Hematopoietic multipotent progenitor cell treated with erythropoietin and hydrocortisone succinate and interleukin-3 and kit ligand, for 6 days (in vitro differentiated cells): ENCODE measurements around the gene RAC3.

ENCODE experiments used
- DNase-seq: peaks from one replicate; pipeline ENCODE4 v3.0.0-alpha.2; 2015

The RAC3 gene

GRCh38 chr17:82079001-82079677, 47.7 kb downstream of the RAC3 start:
- no peak for DNase-seq

GRCh38 chr17:82080048-82080788, 48.7 kb downstream of the RAC3 start:
- DNase-seq = no peak

- DNase-seq = no peak
These were observed 49.4 kb downstream of the RAC3 start for GRCh38 chr17:82080789-82081464.

- DNase-seq = no peak
These were observed 50.1 kb downstream of the RAC3 start for GRCh38 chr17:82081546-82081945.

- DNase-seq = no peak
These were observed 50.5 kb downstream of the RAC3 start for GRCh38 chr17:82081966-82082365.

- DNase-seq = no peak
These were observed 51.0 kb downstream of the RAC3 start for GRCh38 chr17:82082456-82082855.

GRCh38 chr17:82083009-82083408, 51.5 kb downstream of the RAC3 start:
- DNase-seq = no peak
